HEK293T (cell line): ENCODE results near the gene UBL4A.

Source experiments
- ARNT ChIP-seq: fragments of 450-650 bp; IDR thresholded peaks from 2 replicates; pipeline ENCODE4 v1.6.1; 2017; ENCODE audit warnings: mild to moderate bottlenecking
- ELF4 ChIP-seq: fragments of 450-650 bp; IDR thresholded peaks from 2 replicates; pipeline ENCODE4 v1.6.1; 2017; ENCODE audit warnings: antibody characterized with exemption
- NFRKB ChIP-seq: fragments of 450-650 bp; IDR thresholded peaks from 2 replicates; pipeline ENCODE4 v1.6.1; 2016; ENCODE audit warnings: mild to moderate bottlenecking, moderate library complexity
- TARDBP ChIP-seq: fragments of 450-650 bp; IDR thresholded peaks from 2 replicates; pipeline ENCODE4 v1.6.1; 2016

GRCh38 chrX:154462396-154462795 lies 24.0 kb downstream of the UBL4A start:
- TF ChIP-seq NFRKB (no peak), ARNT (no peak), ELF4 (no peak), TARDBP (no peak)
